BJ (cell line): ENCODE data around the gene USP36. TPM values are rescaled to one million over a fixed set of nuclear protein-coding genes. Genes with fewer than 3 reads are reported as not detected.
"Not testable (repeated sequence)": the region's sequence is repeated elsewhere in the genome, so short reads cannot be mapped to it uniquely, and the experiment has no call there.

Source experiments
- CTCF ChIA-PET: fragments of 350-600 bp; formaldehyde crosslinking; extraction: SDS; loops from one replicate; lab custom pipeline; 2021; ENCODE audit warnings: antibody characterized with exemption, inconsistent platforms; lab: Yijun Ruan, JAX
- POLR2A ChIA-PET: fragments of 300-600 bp; sonication (Branson Sonifier 250); formaldehyde crosslinking; extraction: SDS; loops from one replicate; lab custom pipeline; 2021; ENCODE audit warnings: antibody characterized with exemption; lab: Charles Lee
- DNase-seq: peaks from one replicate; pipeline ENCODE4 v3.0.0-alpha.2; 2011; ENCODE audit warnings: low read depth
- H3K27me3 ChIP-seq: 2 replicates; pipeline ENCODE4 v1.6.0; 2011; ENCODE audit warnings: low read length; ENCODE audit not compliant: control insufficient read depth, insufficient read depth
- H3K36me3 ChIP-seq: 2 replicates; pipeline ENCODE4 v1.5.1; 2011; ENCODE audit warnings: low read length; ENCODE audit not compliant: control insufficient read depth, insufficient read depth
- H3K4me3 ChIP-seq: 2 replicates; pipeline ENCODE4 v1.5.1; 2011; ENCODE audit warnings: low read depth, mild to moderate bottlenecking, control low read depth, low read length
- polyA minus RNA-seq: library from RNA; depleted of rRNA, polyadenylated mRNA; stranded (reverse); fragments of >200 nt; gene quantifications from 2 replicates; pipeline ENCODE4 v1.2.3, GENCODE V29; 2011; rRNA and poly(A)+ RNA removed
- polyA plus RNA-seq: library from polyadenylated mRNA; depleted of rRNA; stranded (reverse); fragments of >200 nt; gene quantifications from 2 replicates; pipeline ENCODE4 v1.2.3, GENCODE V29; 2011; rRNA removed
- TF ChIP-seq, protein P1 (sequence below): IDR thresholded peaks from 2 replicates; pipeline ENCODE4 v1.5.1; 2011; ENCODE audit warnings: low read depth, mild to moderate bottlenecking, control low read depth, inconsistent platforms, low read length, moderate library complexity; ENCODE audit not compliant: insufficient read depth

Gene USP36
- polyA plus RNA-seq: 17.0 and 22.1 TPM in 2 replicates
- 28.9 TPM in 2 replicates for polyA minus RNA-seq

DNA sequence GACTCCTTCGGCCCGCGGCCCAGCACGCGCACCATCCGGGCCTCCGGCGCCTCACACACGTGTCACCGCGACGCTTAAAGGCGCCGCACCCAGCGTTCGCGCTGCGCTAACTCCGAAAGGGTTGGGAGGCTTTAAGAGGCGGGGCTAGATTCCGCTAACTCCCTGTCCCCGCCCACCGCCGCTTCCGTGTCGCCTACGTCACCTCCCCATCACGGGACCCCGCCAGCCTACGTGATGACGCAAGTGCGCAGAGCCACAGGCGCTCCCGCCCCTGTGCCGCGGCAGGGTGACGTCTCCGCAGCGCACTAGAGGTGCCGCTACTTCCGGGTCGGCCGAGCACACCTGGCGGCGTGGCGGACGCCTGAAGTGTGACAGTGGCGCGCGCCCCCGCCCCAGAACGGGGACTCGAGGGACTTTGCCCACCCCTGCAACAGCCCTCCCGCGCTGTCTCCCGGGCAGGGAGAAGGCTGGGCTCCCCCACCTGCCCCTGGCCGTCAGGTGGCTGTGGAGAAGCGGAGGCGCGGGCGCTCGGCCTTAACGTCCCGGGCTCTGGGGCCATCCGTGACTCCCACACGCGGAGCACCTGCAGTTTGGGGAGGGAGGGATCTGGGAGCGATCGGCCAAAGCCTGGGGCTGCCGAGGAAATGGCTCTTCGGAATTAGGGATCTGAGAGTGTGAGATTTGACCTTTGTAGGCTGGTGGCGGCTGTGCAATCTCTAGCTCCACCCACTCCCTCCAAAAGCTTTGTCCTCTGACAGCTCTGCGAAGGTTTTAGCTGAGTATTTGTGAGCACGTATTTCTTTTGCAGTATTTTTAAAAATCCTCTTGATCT lies at the start of gene USP36:
Gene USP36, minus strand, starts transcription at position 35 of the 832 bp plus-strand sequence. CDS start 4,451 bp downstream, outside the sequence.
- POLR2A ChIA-PET: no interaction called here
- TF ChIP-seq, protein P1, sequence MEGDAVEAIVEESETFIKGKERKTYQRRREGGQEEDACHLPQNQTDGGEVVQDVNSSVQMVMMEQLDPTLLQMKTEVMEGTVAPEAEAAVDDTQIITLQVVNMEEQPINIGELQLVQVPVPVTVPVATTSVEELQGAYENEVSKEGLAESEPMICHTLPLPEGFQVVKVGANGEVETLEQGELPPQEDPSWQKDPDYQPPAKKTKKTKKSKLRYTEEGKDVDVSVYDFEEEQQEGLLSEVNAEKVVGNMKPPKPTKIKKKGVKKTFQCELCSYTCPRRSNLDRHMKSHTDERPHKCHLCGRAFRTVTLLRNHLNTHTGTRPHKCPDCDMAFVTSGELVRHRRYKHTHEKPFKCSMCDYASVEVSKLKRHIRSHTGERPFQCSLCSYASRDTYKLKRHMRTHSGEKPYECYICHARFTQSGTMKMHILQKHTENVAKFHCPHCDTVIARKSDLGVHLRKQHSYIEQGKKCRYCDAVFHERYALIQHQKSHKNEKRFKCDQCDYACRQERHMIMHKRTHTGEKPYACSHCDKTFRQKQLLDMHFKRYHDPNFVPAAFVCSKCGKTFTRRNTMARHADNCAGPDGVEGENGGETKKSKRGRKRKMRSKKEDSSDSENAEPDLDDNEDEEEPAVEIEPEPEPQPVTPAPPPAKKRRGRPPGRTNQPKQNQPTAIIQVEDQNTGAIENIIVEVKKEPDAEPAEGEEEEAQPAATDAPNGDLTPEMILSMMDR: 0 out of 2 replicates have a peak, but pooled peaks have one; percentile 2

DNA sequence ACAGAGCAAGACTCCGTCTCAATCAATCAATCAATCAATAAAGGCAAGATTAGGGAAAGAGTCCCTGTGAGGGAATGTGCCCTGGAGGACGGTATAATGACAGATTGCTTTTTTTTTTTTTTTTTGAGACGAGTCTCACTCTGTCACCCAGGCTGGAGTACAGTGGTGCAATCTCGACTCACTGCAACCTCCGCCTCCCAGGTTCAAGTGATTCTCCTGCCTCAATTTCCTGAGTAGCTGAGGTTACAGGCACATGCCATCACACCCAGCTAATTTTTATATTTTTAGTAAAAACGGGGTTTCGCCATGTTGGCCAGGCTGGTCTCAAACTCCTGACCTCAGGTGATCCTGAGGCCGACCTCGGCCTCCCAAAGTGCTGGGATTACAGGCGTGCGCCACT lies 49.5 kb upstream of the USP36 start:
- H3K27me3 ChIP-seq, H3K4me3 ChIP-seq, CTCF ChIA-PET, DNase-seq, POLR2A ChIA-PET: not testable (repeated sequence)
- H3K36me3 ChIP-seq: peaks cover 18% of the 10 kb centered on the region

More for the DNA sequence above, at the start of gene USP36:
- peak; percentile 88 for DNase-seq
- Histone ChIP-seq H3K27me3 (no peaks in the 10 kb centered on the region), H3K36me3 (peaks cover 9% of the 10 kb centered on the region), H3K4me3 (peak within 1 kb of the TSS; percentile 83)
- CTCF ChIA-PET: no interaction called here

DNA sequence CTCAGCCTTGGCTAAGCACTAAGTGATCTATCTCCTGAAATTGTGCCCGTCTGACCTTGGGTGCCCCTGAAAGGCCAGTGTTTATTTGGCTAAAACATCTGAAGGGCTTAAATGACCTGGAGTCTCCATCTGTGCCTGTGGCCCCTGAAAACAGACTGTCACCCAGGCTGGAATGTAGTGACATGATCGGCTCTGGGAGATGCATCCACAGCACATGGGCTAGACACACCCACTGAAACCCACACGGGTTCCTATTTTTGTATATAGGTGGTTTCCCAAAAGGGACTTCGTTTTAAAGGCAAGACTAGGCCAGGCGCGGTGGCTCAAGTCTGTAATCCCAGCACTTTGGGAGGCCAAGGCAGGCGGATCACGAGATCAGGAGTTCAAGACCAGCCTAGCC lies 48.9 kb upstream of the USP36 start:
- Histone ChIP-seq H3K27me3 (no peaks in the 10 kb centered on the region), H3K4me3 (no peak overlapping the region), H3K36me3 (peaks cover 18% of the 10 kb centered on the region)
- TF ChIP-seq, protein P1: no peak
- no peak for DNase-seq
- ChIA-PET CTCF (interaction anchor here (0.6 kb wide), 1 partner anchor 33 kb away, joined by 3 read pairs; no protein-coding TSS in a partner anchor), POLR2A (no interaction called here)

DNA sequence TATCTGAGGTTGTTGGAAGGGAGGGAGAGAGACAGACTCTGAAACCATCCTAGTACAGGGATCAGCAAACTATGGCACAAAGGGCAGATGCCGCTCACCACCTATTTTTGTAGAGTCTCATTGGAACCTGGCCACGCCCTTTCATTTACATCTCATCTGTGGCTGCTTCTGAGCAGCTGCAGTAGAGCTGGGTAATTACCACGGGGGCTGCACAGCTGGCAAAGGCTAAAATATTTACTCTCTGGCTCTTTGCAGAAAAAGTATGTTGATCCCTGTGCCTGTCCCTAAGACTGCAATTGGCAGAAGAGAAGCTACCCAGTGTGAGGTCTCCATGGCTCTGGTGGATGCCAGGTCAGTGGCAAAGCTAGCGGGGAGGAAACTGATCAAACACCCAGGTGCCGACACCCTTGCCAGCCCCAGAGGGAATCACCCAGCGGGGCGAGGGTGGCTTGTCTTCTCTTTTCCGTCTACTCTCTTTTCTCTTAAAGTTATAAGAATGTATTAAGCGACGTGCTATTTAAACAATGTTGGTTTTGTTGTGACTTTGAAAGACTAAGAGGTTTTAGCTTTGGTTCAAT lies 48.4 kb upstream of the USP36 start:
- CTCF ChIA-PET: interaction anchor here (0.6 kb wide), 1 partner anchor 34 kb away, joined by 3 read pairs; no protein-coding TSS in a partner anchor

DNA sequence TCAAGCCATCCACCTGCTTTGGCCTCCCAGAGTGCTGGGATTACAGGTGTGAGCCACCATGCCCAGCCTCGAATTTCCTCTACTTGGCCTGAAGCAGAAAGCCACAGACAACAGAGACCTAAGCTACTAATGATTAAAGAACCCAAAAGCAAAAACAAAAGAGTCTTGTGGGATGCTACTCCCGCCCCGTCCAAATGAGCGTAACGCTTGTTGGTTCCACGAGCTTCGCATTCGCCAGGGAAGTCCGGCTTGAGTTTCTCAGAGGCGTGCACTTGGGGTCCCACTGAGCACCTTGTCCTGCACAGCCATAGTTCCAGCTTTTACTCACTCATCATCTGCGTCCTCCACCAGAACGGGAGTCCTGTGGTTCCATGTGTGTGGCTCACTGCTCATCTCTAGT lies 46.3 kb upstream of the USP36 start:
- ChIA-PET POLR2A (no interaction called here), CTCF (interaction anchor here (1.0 kb wide), 1 partner anchor 42 kb away, joined by 3 read pairs; no protein-coding TSS in a partner anchor)
- no peak for DNase-seq
- TF ChIP-seq, protein P1: no peak
- Histone ChIP-seq H3K36me3 (peaks cover 8% of the 10 kb centered on the region), H3K4me3 (no peak overlapping the region), H3K27me3 (no peaks in the 10 kb centered on the region)

More for the DNA sequence above, 48.4 kb upstream of the USP36 start:
- POLR2A ChIA-PET: no interaction called here
- Histone ChIP-seq H3K36me3 (peaks cover 18% of the 10 kb centered on the region), H3K4me3 (no peak overlapping the region), H3K27me3 (no peaks in the 10 kb centered on the region)
- TF ChIP-seq, protein P1: no peak
- no peak for DNase-seq
